ENCODE data around the gene GRM5. TPM values are rescaled to one million over a fixed set of nuclear protein-coding genes. Genes with fewer than 3 reads are reported as not detected.
"Not testable (repeated sequence)": the region's sequence is repeated elsewhere in the genome, so short reads cannot be mapped to it uniquely, and the experiment has no call there.

GRM5 gene
- total RNA-seq, 1 experiment from 2014 or later, result 0.22 TPM

GRCh38 chr11:88835709-88836108 lies 230.1 kb downstream of the GRM5 start:
- DNase-seq (ENCODE audit: low read depth), result not testable (repeated sequence)

DNA sequence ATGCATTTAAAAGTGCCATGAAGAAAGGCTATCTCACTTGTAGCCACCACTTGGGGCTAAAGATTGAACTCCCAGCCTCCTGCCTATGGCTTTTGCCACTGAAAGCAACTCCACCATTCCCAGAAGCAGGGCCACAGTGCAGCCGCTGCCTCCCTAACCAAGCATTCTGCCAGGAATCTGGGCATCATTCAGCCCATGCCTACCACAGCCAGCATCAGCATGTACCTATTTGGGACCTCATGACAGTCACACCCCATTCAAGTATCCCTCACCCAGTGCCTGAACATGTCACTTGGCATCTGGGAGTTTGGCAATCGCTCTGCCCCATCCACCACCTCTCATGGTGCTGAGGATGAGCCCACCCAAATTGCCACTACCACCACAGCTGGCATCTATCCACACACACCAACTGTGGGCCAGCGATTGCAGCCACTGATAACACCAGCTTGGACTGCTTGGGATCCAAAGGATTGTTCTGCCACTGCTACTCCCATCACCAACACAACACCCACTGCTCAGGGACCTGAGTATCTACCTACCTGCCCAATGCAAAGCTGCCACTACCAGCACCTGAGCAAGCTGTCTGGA lies 234.4 kb downstream of the GRM5 start:
- no peak for DNase-seq (ENCODE audit: low read depth)

- DNase-seq (ENCODE audit: low read depth), result no peak
These were observed 238.6 kb downstream of the GRM5 start for GRCh38 chr11:88827018-88827676.

DNA sequence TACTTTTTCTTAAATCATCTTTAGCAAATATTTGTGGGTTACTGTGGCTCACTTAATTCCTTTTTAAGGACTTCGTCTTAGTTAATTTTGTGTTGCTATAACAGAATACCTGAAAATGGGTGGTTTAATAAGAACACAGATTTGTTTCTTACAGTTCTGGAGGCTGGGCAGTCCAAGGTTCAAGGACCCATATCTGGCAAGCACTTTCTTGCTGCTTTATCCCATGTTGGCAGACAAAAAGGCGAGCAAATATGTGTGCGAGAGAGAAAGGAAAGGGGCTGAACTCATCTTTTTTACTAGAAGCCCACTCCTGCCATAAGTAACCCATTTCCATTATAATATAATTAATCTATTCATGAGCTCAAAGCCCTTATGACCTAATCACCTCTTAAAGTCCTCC lies 246.2 kb downstream of the GRM5 start:
- no peak for DNase-seq (ENCODE audit: low read depth)

- no peak for DNase-seq (ENCODE audit: low read depth)
These were observed 246.8 kb downstream of the GRM5 start for GRCh38 chr11:88818978-88819377.

DNA sequence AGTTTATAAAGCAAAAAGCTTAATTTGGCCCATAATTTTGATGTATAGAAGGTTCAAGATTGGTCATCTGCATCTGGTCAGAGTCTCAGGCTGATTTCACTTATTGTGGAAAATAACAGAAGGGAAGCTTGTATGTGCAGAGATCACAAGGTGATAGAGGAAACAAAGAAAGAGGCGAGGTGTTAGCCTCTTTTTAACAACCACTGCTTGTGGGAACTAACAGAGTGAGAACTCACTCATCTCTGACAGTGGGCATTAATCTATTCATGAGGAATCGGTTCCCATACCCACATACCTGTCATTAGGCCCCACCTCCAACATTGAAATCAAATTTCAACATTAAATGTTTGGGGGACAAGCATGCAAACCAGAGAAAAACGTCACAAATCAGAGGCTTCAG lies 250.3 kb downstream of the GRM5 start:
- no peak for DNase-seq (ENCODE audit: low read depth)

DNA sequence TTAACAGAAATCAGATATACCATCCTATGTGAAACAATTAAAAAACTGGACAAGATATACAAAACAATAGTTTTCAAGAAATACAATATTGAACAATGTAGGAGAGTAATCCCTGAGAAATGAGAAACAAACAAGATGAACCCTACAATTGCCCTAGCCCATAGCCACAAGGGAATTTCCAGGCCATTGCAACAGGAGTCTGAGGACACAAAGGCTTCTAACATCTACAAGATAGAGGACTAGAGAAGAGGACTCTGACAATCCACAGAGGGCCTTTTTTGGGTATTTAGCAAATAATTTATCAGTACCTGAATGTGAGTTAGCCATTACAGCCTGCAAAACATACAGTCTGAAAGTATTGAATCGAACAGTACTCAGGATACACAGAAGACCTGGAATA lies 251.7 kb downstream of the GRM5 start:
- DNase-seq (ENCODE audit: low read depth), result no peak

- DNase-seq (ENCODE audit: low read depth), result no peak
These were observed 252.4 kb downstream of the GRM5 start for GRCh38 chr11:88813233-88813915.

GRCh38 chr11:88810420-88811097 lies 255.2 kb downstream of the GRM5 start:
- DNase-seq (ENCODE audit: low read depth), result no peak

GRCh38 chr11:88809126-88809525 lies 256.7 kb downstream of the GRM5 start:
- no peak for DNase-seq (ENCODE audit: low read depth)

DNA sequence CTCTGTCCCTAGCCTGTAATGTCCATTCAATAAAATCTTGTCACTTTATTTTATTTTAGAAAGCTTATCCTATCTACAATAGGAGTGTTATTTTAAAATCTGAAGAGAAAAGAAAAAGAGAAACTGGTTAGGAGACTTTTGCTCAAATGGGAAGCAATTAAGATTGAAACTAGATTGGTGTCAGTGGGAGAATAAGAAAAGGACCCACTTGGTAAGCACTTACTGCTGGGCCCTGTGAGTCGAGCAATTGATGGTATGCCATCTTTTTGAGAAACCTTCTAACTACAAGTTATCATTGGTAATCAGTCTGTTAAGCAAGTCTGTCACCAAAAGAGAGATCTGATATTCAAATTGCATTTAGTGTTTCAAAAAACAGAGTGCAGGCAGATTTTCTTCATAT lies 258.4 kb downstream of the GRM5 start:
- no peak for DNase-seq (ENCODE audit: low read depth)

DNA sequence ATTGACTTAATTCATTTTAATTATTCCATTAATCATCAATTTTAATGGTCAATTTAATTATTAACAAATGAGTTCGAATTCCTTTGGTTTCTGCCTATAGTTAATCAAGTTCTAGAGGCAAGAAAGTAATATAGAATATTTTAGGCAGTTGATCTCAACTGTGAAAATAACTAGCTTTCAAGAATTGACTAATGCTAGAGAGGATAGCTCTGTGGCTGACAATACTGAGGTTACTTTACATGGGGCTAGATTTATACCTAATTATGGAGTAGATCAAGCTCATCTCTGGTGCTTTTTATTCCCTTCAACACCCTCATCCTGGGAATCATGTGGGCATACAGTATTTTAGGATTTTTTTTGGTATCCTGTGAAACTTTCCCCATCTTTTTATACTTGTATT lies 259.4 kb downstream of the GRM5 start:
- no peak for DNase-seq (ENCODE audit: low read depth)

DNA sequence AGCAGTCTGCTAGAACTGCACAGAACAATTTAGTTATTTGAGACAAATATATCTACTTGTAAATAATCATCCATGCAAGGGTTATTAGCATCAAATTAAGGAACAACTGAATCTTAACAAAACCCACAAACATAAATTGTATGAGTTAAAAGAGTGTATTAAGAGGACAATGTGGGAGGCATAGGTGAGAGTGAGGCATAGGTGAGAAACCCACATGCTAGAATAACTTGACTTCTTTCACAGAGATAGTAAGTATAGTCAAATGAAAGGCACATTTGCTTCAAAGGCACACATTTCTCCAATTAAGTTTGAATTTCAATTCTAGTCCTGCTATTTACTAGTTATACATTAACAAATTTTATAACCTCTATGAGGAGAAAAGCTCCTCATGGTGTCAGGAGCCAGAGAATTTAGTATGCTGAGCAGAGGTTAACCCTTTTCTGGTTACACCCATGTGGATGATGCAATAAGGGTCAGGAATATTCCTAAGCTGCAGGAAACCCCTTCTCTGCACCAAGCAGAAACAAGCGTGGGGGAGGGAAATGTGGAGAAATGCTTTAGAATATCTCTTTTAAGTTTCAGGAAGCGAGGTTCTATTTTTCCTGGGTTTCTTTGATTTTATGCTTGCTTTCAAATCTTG lies 264.2 kb downstream of the GRM5 start:
- DNase-seq (ENCODE audit: low read depth), result no peak

- DNase-seq (ENCODE audit: low read depth), result no peak
These were observed 265.8 kb downstream of the GRM5 start for GRCh38 chr11:88799771-88800500.

GRCh38 chr11:88790182-88790581 lies 275.6 kb downstream of the GRM5 start:
- DNase-seq (ENCODE audit: low read depth), result no peak

- peak; percentile 15 for DNase-seq (ENCODE audit: low read depth)
These were observed 286.2 kb downstream of the GRM5 start for GRCh38 chr11:88779577-88779976.

GRCh38 chr11:88770475-88771079 lies 295.2 kb downstream of the GRM5 start:
- no peak for DNase-seq (ENCODE audit: low read depth)

DNA sequence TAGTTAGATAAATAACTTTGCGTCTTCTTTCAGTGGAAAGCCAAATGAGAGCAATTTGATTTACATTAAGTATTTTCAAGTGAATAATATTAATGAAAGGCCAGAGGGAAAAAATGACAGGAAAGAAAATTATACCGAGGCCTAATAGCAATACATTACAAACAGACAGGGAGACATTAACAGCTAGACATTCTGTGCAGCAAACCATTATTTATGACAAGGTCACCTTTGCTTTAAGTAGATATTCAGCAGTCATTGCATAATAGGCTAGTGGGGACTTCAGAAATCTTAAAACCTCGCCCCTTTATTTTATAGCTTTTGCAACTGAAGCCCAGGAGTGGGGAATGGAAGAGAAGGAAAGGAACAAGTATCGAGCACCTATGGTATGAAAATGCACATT lies 321.6 kb downstream of the GRM5 start:
- no peak for DNase-seq (ENCODE audit: low read depth)

DNA sequence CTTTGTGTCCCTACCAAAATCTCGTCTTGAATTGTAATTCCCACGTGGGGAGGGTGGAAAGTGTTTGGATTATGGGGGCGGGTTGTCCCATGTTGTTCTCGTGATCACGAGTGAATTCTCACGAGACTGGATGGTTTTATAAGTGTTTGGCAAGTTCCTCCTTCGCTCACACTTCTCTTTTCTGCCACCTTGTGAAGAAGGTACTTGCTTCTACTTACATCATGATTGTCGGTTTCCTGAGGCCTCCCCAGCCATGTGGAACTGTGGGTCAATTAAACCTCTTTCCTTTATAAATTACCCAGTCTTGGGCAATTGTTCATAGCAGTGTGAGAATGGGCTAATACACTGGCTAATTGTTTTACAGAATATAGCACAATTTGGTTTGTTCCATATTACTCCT lies 326.3 kb downstream of the GRM5 start:
- DNase-seq (ENCODE audit: low read depth), result no peak

DNA sequence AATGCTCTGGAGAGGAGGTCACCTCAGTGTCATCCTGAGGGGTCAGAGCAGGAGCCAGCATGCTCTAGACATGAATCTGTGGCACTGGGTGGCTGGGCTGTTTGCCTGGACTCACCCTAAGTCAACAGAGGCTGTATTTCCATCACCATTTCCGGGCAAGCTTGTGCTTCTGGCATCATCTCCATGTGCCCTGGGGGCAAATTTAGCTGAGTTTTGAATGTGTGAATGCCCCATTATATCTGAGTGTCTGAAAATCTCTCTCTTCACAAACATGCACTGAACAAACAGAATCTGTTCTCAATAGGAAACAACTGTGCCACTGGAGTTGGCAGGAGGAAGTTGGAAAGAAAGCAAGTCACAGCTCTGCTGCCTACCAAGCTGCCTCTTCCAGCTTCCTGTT lies 356.2 kb downstream of the GRM5 start:
- peak; percentile 50 for DNase-seq (ENCODE audit: low read depth)

GRCh38 chr11:88704485-88704884 lies 361.3 kb downstream of the GRM5 start:
- peak; percentile 11 for DNase-seq (ENCODE audit: low read depth)

All from M059J (cell line).